WERI-Rb-1 (cell line): ENCODE measurements around the gene ELF2.

Source experiments
- DNase-seq: peaks from one replicate; pipeline ENCODE4 v3.0.0-alpha.2; 2020
- H3K27ac ChIP-seq: fragments of 250-450 bp; sonication (Bioruptor Pico); 2 replicates; pipeline ENCODE4 v1.5.1; 2020; ENCODE audit warnings: mild to moderate bottlenecking, moderate library complexity
- H3K27me3 ChIP-seq: fragments of 250-450 bp; sonication (Bioruptor Pico); 2 replicates; pipeline ENCODE4 v1.5.1; 2021; ENCODE audit warnings: mild to moderate bottlenecking, low read depth, moderate library complexity; ENCODE audit not compliant: insufficient read depth, severe bottlenecking
- H3K36me3 ChIP-seq: fragments of 250-450 bp; sonication (Bioruptor Pico); 2 replicates; pipeline ENCODE4 v1.5.1; 2020; ENCODE audit warnings: mild to moderate bottlenecking, moderate library complexity
- H3K4me3 ChIP-seq: 2 replicates; pipeline ENCODE4 v1.5.1; 2011; ENCODE audit warnings: low read depth, mild to moderate bottlenecking, control low read depth, low read length
- H3K9me3 ChIP-seq: fragments of 250-450 bp; sonication (Bioruptor Pico); 2 replicates; pipeline ENCODE4 v1.5.1; 2021; ENCODE audit warnings: mild to moderate bottlenecking, moderate library complexity; ENCODE audit not compliant: severe bottlenecking
- CTCF ChIP-seq: IDR thresholded peaks from 2 replicates; pipeline ENCODE4 v1.5.1; 2011; ENCODE audit warnings: low read depth, mild to moderate bottlenecking, control low read depth, inconsistent platforms, low read length

Gene ELF2

GRCh38 chr4:139154134-139154421 lies 22.9 kb downstream of the ELF2 start:
- no peak overlapping the region for H3K27ac ChIP-seq
- H3K4me3 ChIP-seq = no peak overlapping the region
- no peak for TF ChIP-seq CTCF
- H3K36me3 ChIP-seq = peaks cover 2% of the 10 kb centered on the region
- no peaks in the 10 kb centered on the region for H3K9me3 ChIP-seq
- H3K27me3 ChIP-seq = no peaks in the 10 kb centered on the region
- no peak for DNase-seq

GRCh38 chr4:139153411-139154133 lies 23.4 kb downstream of the ELF2 start:
- H3K9me3 ChIP-seq = no peaks in the 10 kb centered on the region
- H3K4me3 ChIP-seq = no peak overlapping the region
- no peaks in the 10 kb centered on the region for H3K27me3 ChIP-seq
- no peak for TF ChIP-seq CTCF
- H3K27ac ChIP-seq = no peak overlapping the region
- peaks cover 2% of the 10 kb centered on the region for H3K36me3 ChIP-seq
- no peak for DNase-seq

- no peak for TF ChIP-seq CTCF
- no peak for DNase-seq
- Histone ChIP-seq H3K4me3 (no peak overlapping the region), H3K27ac (no peak overlapping the region), H3K36me3 (no peaks in the 10 kb centered on the region; the same call in none of the 2 replicates), H3K27me3 (no peaks in the 10 kb centered on the region), H3K9me3 (no peaks in the 10 kb centered on the region)
Observed at GRCh38 chr4:139152249-139152648, 24.8 kb downstream of the ELF2 start.

GRCh38 chr4:139146926-139147629 lies 29.9 kb downstream of the ELF2 start:
- TF ChIP-seq CTCF = no peak
- Histone ChIP-seq H3K36me3 (peaks cover 9% of the 10 kb centered on the region), H3K4me3 (no peak overlapping the region), H3K27me3 (no peaks in the 10 kb centered on the region), H3K27ac (no peak overlapping the region), H3K9me3 (peaks cover 6% of the 10 kb centered on the region)
- DNase-seq = no peak

- Histone ChIP-seq H3K27me3 (no peaks in the 10 kb centered on the region), H3K36me3 (peaks cover 9% of the 10 kb centered on the region), H3K4me3 (no peak overlapping the region), H3K9me3 (peaks cover 6% of the 10 kb centered on the region), H3K27ac (no peak overlapping the region)
- TF ChIP-seq CTCF = no peak
- no peak for DNase-seq
Observed at GRCh38 chr4:139145552-139145932, 31.5 kb downstream of the ELF2 start.
